ENCODE measurements around the gene GARRE1.
"Not testable (repeated sequence)": the region's sequence is repeated elsewhere in the genome, so short reads cannot be mapped to it uniquely, and the experiment has no call there.

DNA sequence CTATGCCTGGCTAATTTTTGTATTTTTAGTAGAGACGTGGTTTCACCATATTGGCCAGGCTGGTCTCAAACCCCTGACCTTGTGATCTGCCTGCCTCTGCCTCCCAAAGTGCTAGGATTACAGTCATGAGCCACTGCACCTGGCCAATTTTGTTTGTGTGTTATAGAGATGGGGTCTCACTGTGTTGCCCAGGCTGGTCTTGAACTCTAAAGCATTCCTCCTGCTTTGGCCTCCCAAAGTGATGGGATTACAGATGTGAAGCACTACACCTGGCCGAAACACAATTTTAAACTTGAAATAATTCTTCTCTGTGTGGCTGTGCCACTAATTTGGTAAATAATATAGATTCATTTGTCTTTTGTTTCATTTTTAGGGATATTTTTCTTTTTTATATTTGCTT, 27.1 kb downstream of the GARRE1 start:
- TF ChIP-seq POLR2A (IDR thresholded peaks at IDR 0.05; ENCODE audit: borderline replicate concordance, extremely low read depth, insufficient read depth, insufficient read length); TCF7L2 (IDR thresholded peaks at IDR 0.05; ENCODE audit: borderline replicate concordance, extremely low read depth, insufficient read depth, insufficient read length); RAD21 (IDR thresholded peaks at IDR 0.05; ENCODE audit: low read depth); POLR2AphosphoS5 (IDR thresholded peaks at IDR 0.05; ENCODE audit: low read depth, low read length); YY1 (IDR thresholded peaks at IDR 0.05; ENCODE audit: extremely low read depth, insufficient replicate concordance, low read depth, low read length); EZH2 (IDR thresholded peaks at IDR 0.05); SIN3A (IDR thresholded peaks at IDR 0.05; ENCODE audit: low read depth); JUND (IDR thresholded peaks at IDR 0.05); EGR1 (IDR thresholded peaks at IDR 0.05; ENCODE audit: low read depth): not testable (repeated sequence)
- TF ChIP-seq, protein P1, sequence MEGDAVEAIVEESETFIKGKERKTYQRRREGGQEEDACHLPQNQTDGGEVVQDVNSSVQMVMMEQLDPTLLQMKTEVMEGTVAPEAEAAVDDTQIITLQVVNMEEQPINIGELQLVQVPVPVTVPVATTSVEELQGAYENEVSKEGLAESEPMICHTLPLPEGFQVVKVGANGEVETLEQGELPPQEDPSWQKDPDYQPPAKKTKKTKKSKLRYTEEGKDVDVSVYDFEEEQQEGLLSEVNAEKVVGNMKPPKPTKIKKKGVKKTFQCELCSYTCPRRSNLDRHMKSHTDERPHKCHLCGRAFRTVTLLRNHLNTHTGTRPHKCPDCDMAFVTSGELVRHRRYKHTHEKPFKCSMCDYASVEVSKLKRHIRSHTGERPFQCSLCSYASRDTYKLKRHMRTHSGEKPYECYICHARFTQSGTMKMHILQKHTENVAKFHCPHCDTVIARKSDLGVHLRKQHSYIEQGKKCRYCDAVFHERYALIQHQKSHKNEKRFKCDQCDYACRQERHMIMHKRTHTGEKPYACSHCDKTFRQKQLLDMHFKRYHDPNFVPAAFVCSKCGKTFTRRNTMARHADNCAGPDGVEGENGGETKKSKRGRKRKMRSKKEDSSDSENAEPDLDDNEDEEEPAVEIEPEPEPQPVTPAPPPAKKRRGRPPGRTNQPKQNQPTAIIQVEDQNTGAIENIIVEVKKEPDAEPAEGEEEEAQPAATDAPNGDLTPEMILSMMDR (IDR thresholded peaks at IDR 0.05 in 2 of 3, conservative IDR thresholded peaks at IDR 0.05 in 1 of 3; ENCODE audit: borderline replicate concordance in 1 of 3, insufficient read depth in 1 of 3, low read depth in 2 of 3, low read length in 2 of 3) = not testable (repeated sequence)
- TF ChIP-seq, protein P2, sequence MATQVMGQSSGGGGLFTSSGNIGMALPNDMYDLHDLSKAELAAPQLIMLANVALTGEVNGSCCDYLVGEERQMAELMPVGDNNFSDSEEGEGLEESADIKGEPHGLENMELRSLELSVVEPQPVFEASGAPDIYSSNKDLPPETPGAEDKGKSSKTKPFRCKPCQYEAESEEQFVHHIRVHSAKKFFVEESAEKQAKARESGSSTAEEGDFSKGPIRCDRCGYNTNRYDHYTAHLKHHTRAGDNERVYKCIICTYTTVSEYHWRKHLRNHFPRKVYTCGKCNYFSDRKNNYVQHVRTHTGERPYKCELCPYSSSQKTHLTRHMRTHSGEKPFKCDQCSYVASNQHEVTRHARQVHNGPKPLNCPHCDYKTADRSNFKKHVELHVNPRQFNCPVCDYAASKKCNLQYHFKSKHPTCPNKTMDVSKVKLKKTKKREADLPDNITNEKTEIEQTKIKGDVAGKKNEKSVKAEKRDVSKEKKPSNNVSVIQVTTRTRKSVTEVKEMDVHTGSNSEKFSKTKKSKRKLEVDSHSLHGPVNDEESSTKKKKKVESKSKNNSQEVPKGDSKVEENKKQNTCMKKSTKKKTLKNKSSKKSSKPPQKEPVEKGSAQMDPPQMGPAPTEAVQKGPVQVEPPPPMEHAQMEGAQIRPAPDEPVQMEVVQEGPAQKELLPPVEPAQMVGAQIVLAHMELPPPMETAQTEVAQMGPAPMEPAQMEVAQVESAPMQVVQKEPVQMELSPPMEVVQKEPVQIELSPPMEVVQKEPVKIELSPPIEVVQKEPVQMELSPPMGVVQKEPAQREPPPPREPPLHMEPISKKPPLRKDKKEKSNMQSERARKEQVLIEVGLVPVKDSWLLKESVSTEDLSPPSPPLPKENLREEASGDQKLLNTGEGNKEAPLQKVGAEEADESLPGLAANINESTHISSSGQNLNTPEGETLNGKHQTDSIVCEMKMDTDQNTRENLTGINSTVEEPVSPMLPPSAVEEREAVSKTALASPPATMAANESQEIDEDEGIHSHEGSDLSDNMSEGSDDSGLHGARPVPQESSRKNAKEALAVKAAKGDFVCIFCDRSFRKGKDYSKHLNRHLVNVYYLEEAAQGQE (IDR thresholded peaks at IDR 0.05; ENCODE audit: low read depth) = not testable (repeated sequence)
- TF ChIP-seq, protein P3, sequence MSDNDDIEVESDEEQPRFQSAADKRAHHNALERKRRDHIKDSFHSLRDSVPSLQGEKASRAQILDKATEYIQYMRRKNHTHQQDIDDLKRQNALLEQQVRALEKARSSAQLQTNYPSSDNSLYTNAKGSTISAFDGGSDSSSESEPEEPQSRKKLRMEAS (IDR thresholded peaks at IDR 0.05) = not testable (repeated sequence)
- TF ChIP-seq, protein P4, sequence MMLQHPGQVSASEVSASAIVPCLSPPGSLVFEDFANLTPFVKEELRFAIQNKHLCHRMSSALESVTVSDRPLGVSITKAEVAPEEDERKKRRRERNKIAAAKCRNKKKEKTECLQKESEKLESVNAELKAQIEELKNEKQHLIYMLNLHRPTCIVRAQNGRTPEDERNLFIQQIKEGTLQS (IDR thresholded peaks at IDR 0.05) = not testable (repeated sequence)
